Activated CD4-positive, alpha-beta T cell treated with anti-CD3 and anti-CD28 coated beads, Interleukin-2, amount 50 U/mL, for 1 hour (primary cell): ENCODE measurements around the gene PLA2G2E.
"Not testable (repeated sequence)": the region's sequence is repeated elsewhere in the genome, so short reads cannot be mapped to it uniquely, and the experiment has no call there.

ENCODE experiments used
- DNase-seq: peaks from one replicate; pipeline ENCODE4 v3.0.0-alpha.2; 2020

The PLA2G2E gene

GRCh38 chr1:19880841-19881240, 42.6 kb downstream of the PLA2G2E start:
- not testable (repeated sequence) for DNase-seq

DNA sequence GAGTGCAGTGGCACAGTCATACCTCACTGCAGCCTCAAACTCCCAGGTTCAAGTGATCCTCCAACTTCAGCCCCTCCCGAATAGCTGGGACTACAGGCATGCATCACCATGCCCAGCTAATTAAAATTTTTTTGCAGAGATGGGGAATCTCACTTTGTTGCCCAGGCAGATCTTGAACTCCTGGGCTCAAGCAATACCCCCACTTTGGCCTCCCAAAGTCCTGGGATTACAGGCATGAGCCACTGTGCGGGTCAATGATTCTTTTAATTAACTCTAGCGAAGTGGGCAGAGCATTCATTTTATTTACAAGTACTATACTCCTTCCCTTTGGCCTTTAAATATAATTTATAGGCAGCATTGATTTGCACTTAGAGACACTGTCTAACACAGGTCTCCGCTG, 43.8 kb downstream of the PLA2G2E start:
- DNase-seq = no peak

DNA sequence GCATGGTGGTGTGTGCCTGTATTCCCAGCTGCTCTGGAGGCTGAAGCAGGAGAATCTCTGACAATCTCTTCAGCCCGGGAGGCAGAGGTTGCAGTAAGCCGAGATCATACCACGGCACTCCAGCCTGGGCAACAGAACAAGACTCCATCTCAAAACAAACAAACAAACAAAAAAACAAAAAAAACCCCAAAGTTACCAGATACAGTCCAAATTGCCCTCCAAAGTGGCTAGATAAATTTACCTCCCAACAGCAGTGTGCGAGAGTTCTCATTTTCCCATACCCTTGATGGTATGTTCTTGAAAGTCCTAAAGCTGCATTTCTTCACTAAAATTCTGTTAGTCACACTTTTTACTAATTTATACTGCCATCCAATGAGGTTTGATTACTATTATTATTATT, 44.2 kb downstream of the PLA2G2E start:
- DNase-seq = no peak

GRCh38 chr1:19878637-19878985, 44.8 kb downstream of the PLA2G2E start:
- DNase-seq = no peak

GRCh38 chr1:19877821-19878636, 45.4 kb downstream of the PLA2G2E start:
- DNase-seq = no peak

GRCh38 chr1:19877181-19877750, 46.2 kb downstream of the PLA2G2E start:
- no peak for DNase-seq

- DNase-seq = no peak
These were observed 51.2 kb downstream of the PLA2G2E start for GRCh38 chr1:19872190-19872589.
